ENCODE measurements around the gene EPHA8. TPM values are rescaled to one million over a fixed set of nuclear protein-coding genes. Genes with fewer than 3 reads are reported as not detected.

The EPHA8 gene
- total and polyA plus RNA-seq, 9 of the 15 experiments (the other 6 are each of a cell fraction or from before 2014, with no cell fraction given), result not detected

DNA sequence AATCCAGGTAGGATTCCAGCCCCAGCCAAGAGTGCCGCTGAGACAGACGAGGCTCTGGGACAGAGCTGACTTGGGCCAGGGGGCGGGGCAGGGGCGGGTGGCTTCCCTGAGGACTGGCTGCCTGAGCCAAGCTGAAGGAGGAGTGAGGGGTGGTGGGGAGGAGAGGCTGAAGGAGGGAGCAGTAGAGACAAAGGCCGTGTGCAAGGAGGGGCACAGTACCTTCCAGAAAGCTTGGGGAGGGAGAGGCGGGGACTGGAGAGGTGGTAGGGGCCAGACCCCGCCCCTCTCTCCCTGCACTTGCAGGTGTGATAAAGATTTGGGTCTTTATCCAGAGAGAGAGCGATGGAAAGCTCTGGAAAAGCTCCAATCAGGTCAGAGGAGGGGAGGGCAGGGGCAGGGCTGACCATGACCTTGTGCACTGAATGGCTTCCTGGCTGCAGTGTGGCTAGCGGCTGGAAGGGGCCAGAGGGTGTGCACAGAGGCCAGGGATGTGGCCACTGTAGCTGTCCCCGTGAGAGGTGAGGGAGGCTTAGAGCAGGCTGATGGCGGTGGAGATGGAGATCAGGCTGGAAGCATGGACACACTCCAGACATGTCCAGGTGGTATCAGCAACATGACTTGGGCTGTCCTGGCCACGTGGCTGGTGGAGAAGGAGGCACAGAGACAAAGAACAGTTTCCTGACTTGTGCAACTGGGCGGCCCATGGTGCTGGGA is 6.7 kb upstream of the EPHA8 start:
- TF ChIP-seq FOXK1 (CRISPR knock-in tag; IDR thresholded peaks at IDR 0.05; ENCODE audit: borderline replicate concordance) (no peak), USF1 (CRISPR knock-in tag; IDR thresholded peaks at IDR 0.05) (0 out of 2 replicates have a peak, but pooled peaks have one; percentile 7), CTCF (IDR thresholded peaks at IDR 0.05 in 2 of 3, conservative IDR thresholded peaks at IDR 0.05 in 1 of 3; ENCODE audit: insufficient read depth in 2 of 3, low read depth in 1 of 3, low read length in 3 of 3) (no peak)
- ATAC-seq (peak; percentile 39), FAIRE-seq (no peak), DNase-seq (ENCODE audit: extremely low read depth in 1 of 4, low spot score in 3 of 4) (no peak)
- 1% methylated on average over 12 of the region's 13 CpGs for WGBS (ENCODE audit: insufficient coverage, low coverage, missing lambda C conversion rate)
- intact Hi-C loops (cut with micrococcal nuclease), result no loop called here
- BruUV-seq (replicated peaks), result no TSS peak
- Histone ChIP-seq H3K4me3 (no peak overlapping the region), H3K4me1 (replicated peaks in 1 of 2; ENCODE audit: control insufficient read depth in 2 of 2, insufficient read depth in 2 of 2, low read length in 2 of 2) (peaks cover 0 to 10% of the 10 kb centered on the region in 2 experiments; a peak in 1 of 5 replicates), H3K9me1 (ENCODE audit: control insufficient read depth, insufficient read depth, low read length) (no peaks in the 10 kb centered on the region), H3K4me2 (ENCODE audit: insufficient read depth, low read length) (no peak overlapping the region), H3K79me2 (ENCODE audit: control insufficient read depth, insufficient read depth, low read length) (no peaks in the 10 kb centered on the region), H3K27ac (ENCODE audit: extremely low read depth, low read depth, low read length) (no peak overlapping the region), H3K9me3 (replicated peaks; ENCODE audit: control insufficient read depth, insufficient read depth, low read depth, low read length) (no peaks in the 10 kb centered on the region), H3K36me3 (ENCODE audit: control insufficient read depth, insufficient read depth, low read length) (no peaks in the 10 kb centered on the region), H3K27me3 (ENCODE audit: control insufficient read depth in 2 of 2, insufficient read depth in 2 of 2, low read length in 2 of 2) (peaks cover 47 to 85% of the 10 kb centered on the region in 2 experiments; a peak in 4 of 5 replicates), H3K9ac (ENCODE audit: insufficient read depth in 1 of 2, low read depth in 2 of 2, low read length in 2 of 2) (no peak overlapping the region), H2AFZ (ENCODE audit: low read depth, low read length) (no peak overlapping the region), H4K20me1 (replicated peaks; ENCODE audit: control insufficient read depth, insufficient read depth, low read length) (peaks cover 34% of the 10 kb centered on the region)
- ChIA-PET CTCF (ENCODE audit: low intra/inter-chr PET ratio) (no interaction called here), POLR2A (interaction anchor here (0.5 to 0.6 kb wide), 2 partner anchors 18 to 1758 kb away, joined by 3 read pairs; no protein-coding TSS in a partner anchor)
- in situ Hi-C loops (cut with MboI), result no loop called here

Data from K562 (cell line).